Breast epithelium (tissue), 4 donors: ENCODE measurements around the gene HNF4A. TPM values are rescaled to one million over a fixed set of nuclear protein-coding genes. Genes with fewer than 3 reads are reported as not detected.

ENCODE experiments used
- DNase-seq, 2 donors: peaks; one replicate each; pipeline ENCODE4 v3.0.0-alpha.2; 2019; ENCODE audit warnings: low spot score in 2 of 2
- H3K27ac ChIP-seq, 2 donors: fragments of 200-600 bp; sonication (generic) in 1 of 2; one replicate each; pipeline ENCODE4 v1.5.1; 2016 to 2019; ENCODE audit warnings: mild to moderate bottlenecking in 1 of 2
- H3K27me3 ChIP-seq, 2 donors: fragments of 200-600 bp; sonication (generic) in 1 of 2; one replicate each; pipeline versions ENCODE4 v1.5.1 to v1.6.0; 2017 to 2019; ENCODE audit warnings: control low read depth in 1 of 2, mild to moderate bottlenecking in 1 of 2
- H3K36me3 ChIP-seq: fragments of 200-600 bp; one replicate; pipeline ENCODE4 v1.5.1; 2019
- H3K4me1 ChIP-seq, 2 donors: fragments of 200-600 bp; sonication (generic); one replicate each; pipeline ENCODE4 v1.5.1; 2016 to 2019; ENCODE audit warnings: control low read depth in 1 of 2
- H3K4me3 ChIP-seq, 3 donors: fragments of 200-600 bp; sonication (generic); 1 replicate in 2 of 3; 2 replicates in 1 of 3; pipeline ENCODE4 v1.5.1; 2016 to 2019; ENCODE audit warnings: mild to moderate bottlenecking in 3 of 3, moderate library complexity in 2 of 3
- H3K9me3 ChIP-seq, 2 donors: fragments of 200-600 bp; sonication (generic) in 1 of 2; one replicate each; pipeline ENCODE4 v1.5.1; 2016 to 2019; ENCODE audit warnings: control low read depth in 1 of 2
- POLR2A ChIP-seq: fragments of 450-650 bp; IDR thresholded peaks from one replicate; pipeline ENCODE4 v1.6.1; 2016; ENCODE audit warnings: antibody characterized with exemption, mild to moderate bottlenecking, moderate library complexity
- POLR2AphosphoS5 ChIP-seq, 3 donors: sonication (generic); formaldehyde crosslinking; IDR thresholded peaks; one replicate each; pipeline ENCODE4 v1.6.1; 2017; ENCODE audit warnings: antibody characterized with exemption in 3 of 3
- intact Hi-C: fragments of 100-400 bp; cut with DNase I; formaldehyde crosslinking; loops from one replicate; pipeline ENCODE4 v1.15.1; 2023; ENCODE audit warnings: low total_unique reads
- total RNA-seq, 3 donors: library from RNA; depleted of rRNA; stranded (reverse); fragments of >200 nt; gene quantifications; one replicate each; pipeline ENCODE4 v1.1.0, GENCODE V29; 2016
- TF ChIP-seq, protein P1 (sequence below), 3 donors: fragments of 450-650 bp; IDR thresholded peaks; one replicate each; pipeline ENCODE4 v1.5.1; 2016 to 2017; ENCODE audit warnings: antibody characterized with exemption in 3 of 3, mild to moderate bottlenecking in 3 of 3, moderate library complexity in 3 of 3

HNF4A gene
- total RNA-seq, 3 donors from 2014 or later = 1.6 TPM; not detected in 2

DNA sequence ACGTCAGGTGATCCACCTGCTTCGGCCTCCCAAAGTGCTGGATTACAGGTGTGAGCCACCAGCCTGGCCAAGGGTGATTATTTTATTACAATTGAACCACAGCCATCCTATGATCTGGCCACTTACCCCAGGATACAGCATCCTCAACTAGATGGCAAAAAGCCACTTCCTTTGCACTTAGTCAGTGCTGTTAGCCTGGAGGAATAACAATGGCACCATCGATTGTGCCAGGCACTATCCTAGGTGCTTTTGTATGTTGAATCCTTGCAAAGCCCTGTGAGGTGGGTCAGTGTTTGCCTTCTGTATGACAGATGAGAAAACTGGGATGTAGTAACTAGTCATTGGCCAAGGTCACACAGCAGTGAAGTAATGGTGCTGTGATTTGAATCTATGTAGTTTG, 109.0 kb downstream of the HNF4A start:
- H3K4me3 ChIP-seq = no peak overlapping the region
- intact Hi-C loops = no loop called here
- TF ChIP-seq POLR2A (no peak), POLR2AphosphoS5 (IDR thresholded peaks at IDR 0.05) (no peak)
- TF ChIP-seq, protein P1, sequence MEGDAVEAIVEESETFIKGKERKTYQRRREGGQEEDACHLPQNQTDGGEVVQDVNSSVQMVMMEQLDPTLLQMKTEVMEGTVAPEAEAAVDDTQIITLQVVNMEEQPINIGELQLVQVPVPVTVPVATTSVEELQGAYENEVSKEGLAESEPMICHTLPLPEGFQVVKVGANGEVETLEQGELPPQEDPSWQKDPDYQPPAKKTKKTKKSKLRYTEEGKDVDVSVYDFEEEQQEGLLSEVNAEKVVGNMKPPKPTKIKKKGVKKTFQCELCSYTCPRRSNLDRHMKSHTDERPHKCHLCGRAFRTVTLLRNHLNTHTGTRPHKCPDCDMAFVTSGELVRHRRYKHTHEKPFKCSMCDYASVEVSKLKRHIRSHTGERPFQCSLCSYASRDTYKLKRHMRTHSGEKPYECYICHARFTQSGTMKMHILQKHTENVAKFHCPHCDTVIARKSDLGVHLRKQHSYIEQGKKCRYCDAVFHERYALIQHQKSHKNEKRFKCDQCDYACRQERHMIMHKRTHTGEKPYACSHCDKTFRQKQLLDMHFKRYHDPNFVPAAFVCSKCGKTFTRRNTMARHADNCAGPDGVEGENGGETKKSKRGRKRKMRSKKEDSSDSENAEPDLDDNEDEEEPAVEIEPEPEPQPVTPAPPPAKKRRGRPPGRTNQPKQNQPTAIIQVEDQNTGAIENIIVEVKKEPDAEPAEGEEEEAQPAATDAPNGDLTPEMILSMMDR (IDR thresholded peaks at IDR 0.05) = no peak
- no peaks in the 10 kb centered on the region for H3K36me3 ChIP-seq
- H3K9me3 ChIP-seq = no peaks in the 10 kb centered on the region
- no peak overlapping the region for H3K27ac ChIP-seq
- H3K27me3 ChIP-seq = no peaks in the 10 kb centered on the region
- H3K4me1 ChIP-seq = no peaks in the 10 kb centered on the region
- no peak for DNase-seq

DNA sequence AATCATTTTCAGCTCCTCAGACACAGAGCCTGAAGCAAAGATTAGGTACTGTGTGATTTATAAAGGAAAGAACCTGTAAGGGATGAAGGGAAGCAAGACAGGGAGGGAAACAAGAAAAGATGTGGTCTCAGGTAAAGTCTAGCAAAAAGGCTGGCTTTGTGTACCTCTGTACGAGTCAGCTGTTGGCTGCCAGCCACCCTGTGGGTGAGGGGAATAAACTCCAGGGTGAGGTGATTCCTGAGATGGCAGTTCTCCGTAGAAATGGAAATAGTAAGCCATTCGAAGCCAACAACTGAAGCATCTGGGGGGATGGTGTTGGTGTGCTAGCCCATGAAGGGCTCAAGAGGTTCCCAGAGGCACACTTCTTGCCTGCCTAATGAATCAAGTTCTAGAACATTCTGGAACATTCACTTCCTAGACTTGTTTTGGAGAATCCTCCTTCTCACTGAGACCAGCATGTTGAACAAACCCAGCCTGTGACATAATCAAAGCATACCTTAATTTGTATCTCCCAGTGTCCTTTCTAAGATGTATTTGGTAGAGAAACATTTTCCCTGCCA, 109.6 kb downstream of the HNF4A start:
- Histone ChIP-seq H3K4me3 (no peak overlapping the region), H3K27me3 (no peaks in the 10 kb centered on the region), H3K9me3 (no peaks in the 10 kb centered on the region), H3K27ac (peak overlapping the region in 1 of 2 donors; percentile 16), H3K36me3 (no peaks in the 10 kb centered on the region), H3K4me1 (no peaks in the 10 kb centered on the region)
- DNase-seq = no peak
- TF ChIP-seq POLR2AphosphoS5 (IDR thresholded peaks at IDR 0.05) (no peak), POLR2A (no peak)
- TF ChIP-seq, protein P1 (IDR thresholded peaks at IDR 0.05) = no peak
- intact Hi-C loops = no loop called here

DNA sequence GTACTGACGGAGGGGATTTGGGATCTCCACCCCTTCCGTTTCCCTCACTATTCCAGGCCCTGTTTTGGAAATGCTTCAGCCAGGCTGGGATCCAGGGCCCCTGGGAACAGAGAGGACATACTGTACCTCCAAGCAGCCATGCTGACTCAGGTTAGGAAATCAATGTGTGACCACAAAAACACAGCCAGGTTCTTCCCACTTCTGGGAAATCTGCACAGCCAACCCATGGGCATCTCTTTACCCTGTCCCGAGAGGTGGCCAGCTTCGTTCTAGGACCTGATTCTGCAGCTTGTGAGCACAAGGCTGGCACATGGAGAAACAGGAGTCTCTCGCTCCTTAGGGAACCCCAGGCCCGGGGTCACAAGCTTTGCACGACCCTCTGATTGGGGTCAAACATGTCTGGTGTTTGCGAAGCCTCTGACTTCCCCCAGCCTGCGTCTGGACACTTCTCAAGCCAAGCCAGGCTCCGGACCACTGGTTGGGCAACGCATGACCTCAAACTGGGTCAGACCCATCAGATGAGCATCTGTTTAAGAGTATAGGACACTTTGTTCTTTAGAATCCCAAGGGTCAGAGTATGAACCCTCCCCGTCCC, 111.9 kb downstream of the HNF4A start:
- Histone ChIP-seq H3K4me1 (no peaks in the 10 kb centered on the region), H3K9me3 (no peaks in the 10 kb centered on the region), H3K4me3 (no peak overlapping the region), H3K27ac (peak overlapping the region in 1 of 2 donors; percentile 62), H3K27me3 (no peaks in the 10 kb centered on the region), H3K36me3 (no peaks in the 10 kb centered on the region)
- peak in 1 of 2 donors; percentile 62 for DNase-seq
- intact Hi-C loops = no loop called here
- peak; percentile 43 to 88 (median 67) for TF ChIP-seq POLR2AphosphoS5 (IDR thresholded peaks at IDR 0.05)
- TF ChIP-seq, protein P1 (IDR thresholded peaks at IDR 0.05) = no peak
- TF ChIP-seq POLR2A = no peak

DNA sequence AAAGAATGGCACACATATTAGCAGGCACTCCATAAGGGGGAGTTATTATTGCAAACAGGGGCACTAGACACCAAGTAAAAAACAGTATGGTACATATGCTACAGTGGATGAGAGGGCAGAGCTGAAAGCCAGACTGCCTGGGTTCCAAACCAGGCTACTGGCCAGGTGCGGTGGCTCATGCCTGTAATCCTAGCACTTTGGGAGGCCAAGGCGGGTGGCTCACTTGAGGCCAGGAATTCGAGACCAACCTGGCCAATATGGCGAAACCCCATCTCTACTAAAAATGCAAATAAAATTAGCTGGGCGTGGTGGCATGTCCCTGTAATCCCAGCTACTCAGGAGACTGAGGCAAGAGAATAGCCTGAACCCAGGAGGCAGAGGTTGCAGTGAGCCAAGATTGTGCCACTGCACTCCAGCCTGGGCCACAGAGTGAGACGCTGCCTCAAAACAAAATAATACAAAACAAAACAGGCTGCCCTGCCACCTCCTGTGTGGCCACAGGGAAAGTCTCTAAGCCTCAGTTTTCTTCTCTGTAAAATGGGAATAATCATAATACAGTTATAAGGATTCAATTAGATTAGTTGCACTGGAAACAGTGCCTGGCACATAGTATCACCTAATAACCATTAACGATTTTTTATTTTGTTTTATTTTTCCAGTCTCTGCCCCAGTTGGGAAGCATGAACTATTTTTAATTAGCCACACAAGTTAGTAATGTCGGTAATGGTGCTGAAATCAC, 112.7 kb downstream of the HNF4A start:
- H3K27me3 ChIP-seq = no peaks in the 10 kb centered on the region
- no peak overlapping the region for H3K4me3 ChIP-seq
- peak overlapping the region in 1 of 2 donors; percentile 62 for H3K27ac ChIP-seq
- TF ChIP-seq, protein P1 (IDR thresholded peaks at IDR 0.05) = no peak
- TF ChIP-seq POLR2A (no peak), POLR2AphosphoS5 (IDR thresholded peaks at IDR 0.05) (no peak)
- no peaks in the 10 kb centered on the region for H3K36me3 ChIP-seq
- no peak for DNase-seq
- no peaks in the 10 kb centered on the region for H3K4me1 ChIP-seq
- intact Hi-C loops = no loop called here
- no peaks in the 10 kb centered on the region for H3K9me3 ChIP-seq

- Histone ChIP-seq H3K27ac (no peak overlapping the region), H3K4me3 (no peak overlapping the region), H3K36me3 (no peaks in the 10 kb centered on the region), H3K9me3 (no peaks in the 10 kb centered on the region), H3K4me1 (no peaks in the 10 kb centered on the region), H3K27me3 (no peaks in the 10 kb centered on the region)
- DNase-seq = no peak
- TF ChIP-seq, protein P1 (IDR thresholded peaks at IDR 0.05) = no peak
- TF ChIP-seq POLR2A (no peak), POLR2AphosphoS5 (IDR thresholded peaks at IDR 0.05) (no peak)
- intact Hi-C loops = loop anchor here (10.0 kb wide), 1 partner anchor 1894 kb away; no protein-coding TSS in a partner anchor
Observed at GRCh38 chr20:44470327-44470726, 114.8 kb downstream of the HNF4A start.
